Astrocyte of the spinal cord (primary cell): ENCODE data around the gene RALGPS2.
"Not testable (repeated sequence)": the region's sequence is repeated elsewhere in the genome, so short reads cannot be mapped to it uniquely, and the experiment has no call there.

Source experiments
- DNase-seq: peaks from one replicate; pipeline ENCODE4 v3.0.0; 2011; ENCODE audit warnings: low read depth, low spot score
- H3K4me3 ChIP-seq: 2 replicates; pipeline ENCODE4 v1.5.1; 2011; ENCODE audit warnings: low read depth, mild to moderate bottlenecking, low read length, moderate library complexity
- CTCF ChIP-seq: IDR thresholded peaks from 2 replicates; pipeline ENCODE4 v1.5.1; 2012; ENCODE audit warnings: low read depth, mild to moderate bottlenecking, low read length, inconsistent platforms
- in situ Hi-C: cut with HindIII; loops from 2 replicates; pipeline ENCODE4 v1.10.0; 2017; ENCODE audit warnings: low sequenced_read_pairs

Gene RALGPS2

GRCh38 chr1:178743801-178744200, 18.8 kb downstream of the RALGPS2 start:
- no peak for DNase-seq
- TF ChIP-seq CTCF: no peak
- in situ Hi-C loops: no loop called here
- H3K4me3 ChIP-seq: no peak overlapping the region

GRCh38 chr1:178745260-178745659, 20.2 kb downstream of the RALGPS2 start:
- in situ Hi-C loops: no loop called here
- no peak for TF ChIP-seq CTCF
- no peak for DNase-seq
- H3K4me3 ChIP-seq: no peak overlapping the region

- in situ Hi-C loops: no loop called here
- no peak for DNase-seq
- no peak overlapping the region for H3K4me3 ChIP-seq
- no peak for TF ChIP-seq CTCF
Observed at GRCh38 chr1:178746345-178746744, 21.3 kb downstream of the RALGPS2 start.

- H3K4me3 ChIP-seq, in situ Hi-C loops, DNase-seq: not testable (repeated sequence)
Observed at GRCh38 chr1:178747361-178747760, 22.3 kb downstream of the RALGPS2 start.

- H3K4me3 ChIP-seq: no peak overlapping the region
- no peak for DNase-seq
- no peak for TF ChIP-seq CTCF
- in situ Hi-C loops: no loop called here
Observed at GRCh38 chr1:178749581-178750166, 24.6 kb downstream of the RALGPS2 start.

GRCh38 chr1:178751046-178751445, 26.0 kb downstream of the RALGPS2 start:
- TF ChIP-seq CTCF: no peak
- in situ Hi-C loops: no loop called here
- DNase-seq: no peak
- H3K4me3 ChIP-seq: no peak overlapping the region

- DNase-seq: no peak
- in situ Hi-C loops: no loop called here
- H3K4me3 ChIP-seq: no peak overlapping the region
- TF ChIP-seq CTCF: no peak
Observed at GRCh38 chr1:178752891-178753290, 27.8 kb downstream of the RALGPS2 start.

GRCh38 chr1:178754655-178755256, 29.7 kb downstream of the RALGPS2 start:
- H3K4me3 ChIP-seq, in situ Hi-C loops, DNase-seq: not testable (repeated sequence)
